Femur (tissue), 1 donor: ENCODE data around the gene NOP14.
"Not testable (repeated sequence)": the region's sequence is repeated elsewhere in the genome, so short reads cannot be mapped to it uniquely, and the experiment has no call there.

Experiments used
- DNase-seq: peaks from one replicate; pipeline ENCODE4 v3.0.0-alpha.2; 2017

The NOP14 gene

GRCh38 chr4:2961421-2961810, 1.8 kb downstream of the NOP14 start:
- no peak for DNase-seq

GRCh38 chr4:2960450-2960849, 2.8 kb downstream of the NOP14 start:
- not testable (repeated sequence) for DNase-seq

GRCh38 chr4:2958446-2958845, 4.8 kb downstream of the NOP14 start:
- no peak for DNase-seq

- not testable (repeated sequence) for DNase-seq
These were observed 7.8 kb downstream of the NOP14 start for GRCh38 chr4:2955186-2956044.

GRCh38 chr4:2954358-2955185, 8.6 kb downstream of the NOP14 start:
- DNase-seq: no peak

DNA sequence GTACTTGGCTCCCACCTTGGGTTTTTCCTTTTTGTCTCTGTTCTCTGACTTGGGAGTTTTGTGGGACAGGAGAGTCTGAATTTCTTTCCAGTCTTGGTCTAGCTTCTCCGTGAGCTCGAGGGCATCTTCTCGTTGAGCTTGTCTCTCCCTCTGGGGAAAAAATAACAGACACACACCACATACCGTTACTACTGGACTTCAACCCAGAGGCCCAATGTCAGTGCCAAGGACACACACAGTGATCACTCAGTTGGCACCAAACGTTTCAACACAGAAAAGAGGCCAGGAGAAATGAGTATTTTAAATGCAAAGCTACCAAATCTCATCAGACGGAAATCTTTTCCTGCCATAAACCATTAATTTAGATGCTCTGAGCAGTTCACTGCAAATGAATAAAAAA, 9.7 kb downstream of the NOP14 start:
- no peak for DNase-seq

GRCh38 chr4:2950221-2950989, 12.8 kb downstream of the NOP14 start:
- no peak for DNase-seq

GRCh38 chr4:2949782-2950125, 13.5 kb downstream of the NOP14 start:
- no peak for DNase-seq

DNA sequence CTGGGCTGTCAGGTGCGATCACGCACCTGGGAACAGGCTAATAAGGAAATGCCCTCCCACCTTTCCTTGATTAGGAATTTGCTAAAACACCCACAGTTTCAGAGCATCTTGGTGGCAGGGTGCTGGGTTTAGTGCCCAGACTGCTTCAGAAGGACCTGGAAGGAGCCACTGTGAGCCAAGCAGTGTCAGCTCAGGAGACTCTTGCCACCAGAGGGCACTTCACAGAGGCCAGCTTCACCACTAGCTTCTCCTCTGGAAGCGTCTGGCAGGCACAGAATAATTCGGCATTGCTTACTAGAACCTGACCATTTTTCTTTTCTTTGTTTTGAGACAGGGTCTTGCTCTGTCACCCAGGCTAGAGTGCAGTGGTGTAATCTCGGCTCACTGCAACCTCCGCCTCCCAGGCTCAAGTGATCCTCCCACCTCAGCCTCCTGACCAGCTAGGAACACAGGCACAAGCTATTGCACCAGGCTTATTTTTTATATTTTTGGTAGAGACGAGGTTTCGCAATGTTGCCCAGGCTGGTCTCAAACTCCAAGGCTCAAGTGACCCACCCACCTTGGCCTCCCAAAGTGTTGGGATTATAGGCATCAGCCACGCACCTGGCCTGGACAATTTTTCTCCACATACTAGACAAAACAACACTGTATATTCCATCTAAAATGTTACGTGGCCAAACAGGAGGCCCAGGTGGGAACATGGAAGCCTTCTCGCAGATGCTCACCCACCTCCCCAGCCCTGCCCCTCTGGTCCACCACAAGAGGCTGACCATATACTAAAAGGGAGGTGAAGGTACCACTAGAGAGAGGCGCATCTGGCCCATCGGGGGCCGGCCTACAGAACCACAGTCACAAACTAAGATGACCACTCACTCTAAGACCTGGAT, 14.1 kb downstream of the NOP14 start:
- no peak for DNase-seq

DNA sequence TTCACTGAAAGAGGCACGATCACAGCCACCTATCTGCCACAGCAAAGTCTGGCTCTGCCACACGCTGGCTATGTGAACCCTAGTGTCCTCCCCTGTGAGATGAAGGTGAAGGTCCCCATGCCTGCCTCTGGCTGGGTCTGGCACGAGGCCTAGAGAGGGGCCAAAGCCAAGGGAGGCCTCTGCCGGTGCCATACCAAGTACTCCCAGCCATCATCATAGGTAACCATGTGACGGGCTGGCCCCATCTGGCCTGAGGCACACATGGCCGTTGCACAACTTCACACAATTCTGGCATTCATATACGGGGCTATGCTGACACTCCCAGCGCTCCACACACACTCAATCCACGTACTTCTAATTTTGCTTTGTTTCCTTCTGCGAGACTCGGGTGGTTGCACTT, 15.3 kb downstream of the NOP14 start:
- DNase-seq: no peak

- no peak for DNase-seq
These were observed 16.2 kb downstream of the NOP14 start for GRCh38 chr4:2946812-2947600.

GRCh38 chr4:2945619-2946604, 17.3 kb downstream of the NOP14 start:
- not testable (repeated sequence) for DNase-seq

GRCh38 chr4:2944586-2945526, 18.4 kb downstream of the NOP14 start:
- no peak for DNase-seq

GRCh38 chr4:2944091-2944482, 19.1 kb downstream of the NOP14 start:
- DNase-seq: no peak

DNA sequence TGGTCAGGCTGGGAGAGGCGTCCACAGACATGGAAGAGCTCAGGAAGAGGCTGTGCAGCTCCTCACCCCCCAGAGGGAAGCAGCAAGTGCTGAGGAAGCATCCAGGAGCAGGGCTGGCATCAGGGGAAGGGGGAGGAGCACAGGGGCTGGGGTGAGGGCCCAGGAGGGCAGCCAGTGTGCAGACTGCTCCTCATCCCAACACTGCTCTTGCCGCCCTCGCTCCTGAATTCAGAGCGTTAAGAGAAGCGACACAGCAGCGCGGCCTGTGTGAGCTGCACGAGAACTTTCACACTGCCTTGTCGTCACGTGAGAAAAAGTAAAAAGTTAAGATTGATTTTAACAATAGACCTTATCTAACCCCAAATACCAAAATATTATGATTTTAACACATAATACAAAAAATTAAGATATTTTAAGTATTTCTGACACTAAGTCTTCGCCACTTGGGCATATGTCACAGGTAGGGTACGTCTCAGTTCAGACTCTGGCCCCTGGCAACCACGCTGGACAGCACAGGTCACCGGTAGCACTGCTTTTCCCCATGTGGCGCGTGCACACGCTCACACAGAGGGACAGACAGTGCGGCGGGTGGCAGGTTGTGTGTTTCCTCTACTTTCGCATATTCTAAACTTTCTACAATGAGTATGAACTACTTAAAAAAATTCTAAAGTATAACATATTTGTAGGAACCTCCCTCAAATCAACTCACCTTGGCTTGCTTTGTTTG, 19.7 kb downstream of the NOP14 start:
- no peak for DNase-seq

DNA sequence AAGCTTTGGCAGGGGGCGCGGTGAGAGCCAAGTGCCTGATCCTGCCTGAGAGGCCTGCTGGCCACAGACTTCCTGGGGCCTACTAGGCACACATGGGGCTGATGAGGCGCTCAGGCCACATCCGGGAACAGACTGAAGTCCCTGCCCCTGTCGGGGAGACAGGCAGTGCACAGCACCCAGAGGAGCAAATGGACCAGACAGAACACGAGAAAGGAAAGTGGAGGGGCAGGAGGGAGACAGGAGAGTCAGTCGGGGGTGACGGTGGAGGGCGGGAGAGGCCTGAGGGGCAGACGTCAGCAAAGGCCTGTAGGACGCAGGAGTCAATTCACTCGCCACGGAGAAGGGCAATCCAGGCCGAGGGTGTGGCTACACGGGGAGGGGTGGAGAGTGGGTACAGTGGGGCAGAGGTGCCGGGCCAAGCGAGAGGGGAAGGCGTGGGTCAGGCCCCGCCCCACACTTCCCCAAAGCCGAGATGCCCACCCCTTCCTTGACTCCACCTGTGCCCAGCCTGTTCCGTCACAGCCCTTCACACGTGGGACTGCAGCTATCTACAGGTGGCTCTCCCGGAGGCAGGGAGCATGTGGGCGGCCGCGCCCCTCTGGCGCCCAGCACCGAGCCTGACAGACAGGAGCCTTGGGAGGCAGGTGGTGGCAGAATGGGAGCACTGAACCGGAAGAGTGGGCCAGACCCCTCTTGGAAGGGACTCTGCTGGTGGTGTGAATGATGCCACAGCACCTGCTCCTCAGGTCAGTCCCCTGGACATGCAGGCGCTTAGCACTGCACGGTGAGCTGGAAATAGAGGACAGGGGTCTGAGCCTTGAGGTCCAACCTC, 20.5 kb downstream of the NOP14 start:
- DNase-seq: peak; percentile 22

DNA sequence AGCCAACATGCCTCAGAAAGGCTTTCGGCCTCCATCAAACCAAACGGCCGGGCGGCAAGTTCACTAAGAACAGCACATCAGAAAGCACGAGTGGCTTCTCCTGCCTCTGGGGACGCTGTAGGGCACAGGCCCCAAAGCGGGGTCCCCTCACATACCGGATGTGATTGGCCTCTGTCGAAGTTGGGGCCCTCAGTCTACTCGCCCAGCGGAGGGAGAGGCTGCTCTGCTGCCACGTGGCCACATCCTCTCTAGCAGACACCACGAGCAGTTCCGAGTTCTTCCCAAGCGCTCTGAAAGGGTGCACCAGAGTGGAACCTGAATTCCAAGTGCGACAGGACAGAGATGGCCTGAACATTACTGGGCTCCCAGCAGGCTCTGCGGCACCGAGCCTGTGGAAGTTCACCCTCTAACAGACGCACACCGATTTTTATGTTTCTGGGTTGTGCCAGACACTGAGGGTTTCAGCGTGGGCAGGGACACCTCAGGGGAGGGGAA, 21.1 kb downstream of the NOP14 start:
- DNase-seq: no peak
